ENCODE data around the gene OR6J1. TPM values are rescaled to one million over a fixed set of nuclear protein-coding genes. Genes with fewer than 3 reads are reported as not detected.

Gene OR6J1
- total RNA-seq, 3 donors from 2014 or later, result not detected

DNA sequence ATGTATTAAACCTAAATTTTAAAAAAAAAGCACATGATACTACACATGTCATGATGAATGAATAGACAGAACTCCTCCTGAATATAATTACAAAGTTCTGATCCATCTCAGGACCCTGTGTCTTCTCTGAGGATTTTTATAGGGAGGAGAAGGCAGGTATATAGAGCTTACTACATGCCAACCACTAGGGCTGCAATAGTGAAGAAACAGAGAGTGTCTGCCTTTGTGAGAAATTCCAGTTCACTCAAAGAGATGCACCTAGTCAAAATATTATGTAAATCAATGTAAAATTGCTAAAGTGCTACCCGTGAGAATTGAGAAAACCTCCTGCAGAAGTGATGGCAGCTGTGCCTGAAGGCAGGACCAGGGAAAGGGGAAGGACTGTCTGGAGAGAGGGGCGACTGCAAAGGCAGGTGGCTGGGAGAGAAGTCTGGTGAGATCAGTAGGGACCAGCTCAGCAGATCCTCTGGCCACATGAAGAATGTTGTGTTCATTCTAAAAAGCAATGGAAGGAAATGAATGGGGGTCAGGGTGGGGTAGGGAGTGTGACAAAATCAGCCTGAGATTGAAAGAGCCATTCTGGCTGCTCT lies 31.0 kb downstream of the OR6J1 start:
- H3K9me3 ChIP-seq, result no peaks in the 10 kb centered on the region
- peak overlapping the region in 1 of 2 donors; percentile 36 for H3K27ac ChIP-seq
- DNase-seq (ENCODE audit: low spot score in 2 of 2), result no peak
- intact Hi-C loops (cut with DNase I; ENCODE audit: low total_unique reads), result no loop called here
- no peaks in the 10 kb centered on the region for H3K27me3 ChIP-seq
- H3K4me3 ChIP-seq, result no peak overlapping the region
- H3K36me3 ChIP-seq, result peaks cover 6% of the 10 kb centered on the region
- H3K4me1 ChIP-seq, result no peaks in the 10 kb centered on the region
- TF ChIP-seq, protein P1, sequence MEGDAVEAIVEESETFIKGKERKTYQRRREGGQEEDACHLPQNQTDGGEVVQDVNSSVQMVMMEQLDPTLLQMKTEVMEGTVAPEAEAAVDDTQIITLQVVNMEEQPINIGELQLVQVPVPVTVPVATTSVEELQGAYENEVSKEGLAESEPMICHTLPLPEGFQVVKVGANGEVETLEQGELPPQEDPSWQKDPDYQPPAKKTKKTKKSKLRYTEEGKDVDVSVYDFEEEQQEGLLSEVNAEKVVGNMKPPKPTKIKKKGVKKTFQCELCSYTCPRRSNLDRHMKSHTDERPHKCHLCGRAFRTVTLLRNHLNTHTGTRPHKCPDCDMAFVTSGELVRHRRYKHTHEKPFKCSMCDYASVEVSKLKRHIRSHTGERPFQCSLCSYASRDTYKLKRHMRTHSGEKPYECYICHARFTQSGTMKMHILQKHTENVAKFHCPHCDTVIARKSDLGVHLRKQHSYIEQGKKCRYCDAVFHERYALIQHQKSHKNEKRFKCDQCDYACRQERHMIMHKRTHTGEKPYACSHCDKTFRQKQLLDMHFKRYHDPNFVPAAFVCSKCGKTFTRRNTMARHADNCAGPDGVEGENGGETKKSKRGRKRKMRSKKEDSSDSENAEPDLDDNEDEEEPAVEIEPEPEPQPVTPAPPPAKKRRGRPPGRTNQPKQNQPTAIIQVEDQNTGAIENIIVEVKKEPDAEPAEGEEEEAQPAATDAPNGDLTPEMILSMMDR (IDR thresholded peaks at IDR 0.05), result no peak
- no peak for TF ChIP-seq POLR2AphosphoS5 (IDR thresholded peaks at IDR 0.05)
- TF ChIP-seq POLR2A (IDR thresholded peaks at IDR 0.05), result no peak

DNA sequence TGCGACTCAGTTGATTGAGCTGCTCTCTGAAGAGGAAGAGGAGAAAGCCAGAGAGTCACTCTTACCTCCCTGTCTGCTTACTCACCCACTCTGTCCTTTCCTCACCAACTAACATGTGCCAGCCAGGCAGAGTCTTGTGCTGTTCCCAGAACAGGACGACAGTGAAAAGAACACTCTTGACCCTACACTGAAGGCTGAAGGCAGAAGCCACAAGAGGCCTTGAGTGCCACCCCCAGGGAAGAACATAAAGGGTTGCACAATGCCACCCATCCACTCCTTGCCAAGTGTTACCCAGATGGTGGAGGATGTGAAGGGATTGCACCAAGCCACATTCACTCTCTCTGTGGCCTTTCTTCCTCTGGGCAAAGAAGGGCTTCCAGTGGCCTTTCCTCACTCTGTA lies 33.2 kb downstream of the OR6J1 start:
- H3K27me3 ChIP-seq, result no peaks in the 10 kb centered on the region
- peaks cover 7% of the 10 kb centered on the region for H3K36me3 ChIP-seq
- no peak for TF ChIP-seq POLR2A (IDR thresholded peaks at IDR 0.05)
- TF ChIP-seq, protein P1 (IDR thresholded peaks at IDR 0.05), result no peak
- no peak for TF ChIP-seq POLR2AphosphoS5 (IDR thresholded peaks at IDR 0.05)
- no peak for DNase-seq (ENCODE audit: low spot score in 2 of 2)
- H3K4me3 ChIP-seq, result no peak overlapping the region
- intact Hi-C loops (cut with DNase I; ENCODE audit: low total_unique reads), result no loop called here
- H3K27ac ChIP-seq, result no peak overlapping the region
- no peaks in the 10 kb centered on the region for H3K4me1 ChIP-seq
- no peaks in the 10 kb centered on the region for H3K9me3 ChIP-seq

DNA sequence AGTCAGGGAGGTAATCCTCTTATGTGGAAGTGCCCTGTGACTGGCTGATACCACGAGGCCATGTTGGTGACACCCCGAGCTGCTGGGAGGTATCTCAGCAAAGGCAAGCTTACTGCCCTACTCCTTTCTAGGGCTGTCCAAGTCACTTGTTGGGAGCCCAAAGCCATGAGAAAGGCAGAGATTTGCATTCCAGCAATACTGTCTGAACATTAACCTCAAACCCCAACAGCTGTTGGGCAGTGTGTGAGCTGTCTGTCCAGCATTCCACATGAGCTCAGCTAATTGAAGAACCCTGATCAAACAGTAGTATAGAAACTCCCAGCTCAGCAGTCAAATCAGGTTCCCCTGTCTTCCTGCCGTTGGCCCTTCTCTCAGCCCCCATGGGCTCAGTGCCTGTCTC lies 36.9 kb downstream of the OR6J1 start:
- TF ChIP-seq POLR2AphosphoS5 (IDR thresholded peaks at IDR 0.05), result no peak
- TF ChIP-seq POLR2A (IDR thresholded peaks at IDR 0.05), result no peak
- TF ChIP-seq, protein P1 (IDR thresholded peaks at IDR 0.05), result no peak
- Histone ChIP-seq H3K27ac (no peak overlapping the region), H3K9me3 (no peaks in the 10 kb centered on the region), H3K4me3 (no peak overlapping the region), H3K27me3 (no peaks in the 10 kb centered on the region), H3K36me3 (peaks cover 20% of the 10 kb centered on the region), H3K4me1 (no peaks in the 10 kb centered on the region)
- intact Hi-C loops (cut with DNase I; ENCODE audit: low total_unique reads), result no loop called here
- DNase-seq (ENCODE audit: low spot score in 2 of 2), result no peak

DNA sequence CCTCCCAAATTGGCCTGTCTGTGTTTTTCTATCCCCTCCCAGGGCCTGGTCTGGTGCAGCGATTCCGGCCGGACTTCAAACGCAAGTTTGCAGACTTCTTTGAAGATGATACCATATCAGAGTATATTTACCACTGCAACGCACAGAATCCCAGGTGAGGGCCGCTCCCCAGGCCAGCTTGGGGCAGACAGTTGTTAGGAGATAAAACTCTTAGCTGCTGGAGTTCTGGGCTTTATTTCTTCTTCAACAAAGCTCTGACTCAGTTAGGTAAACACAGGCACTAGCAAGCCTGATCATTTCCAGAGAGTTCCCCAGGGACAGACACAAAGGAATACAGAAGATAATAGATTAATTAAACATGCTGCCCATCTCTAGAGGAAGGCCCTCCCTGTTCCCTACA lies 37.8 kb downstream of the OR6J1 start:
- no peak overlapping the region for H3K4me3 ChIP-seq
- no peak overlapping the region for H3K27ac ChIP-seq
- TF ChIP-seq POLR2AphosphoS5 (IDR thresholded peaks at IDR 0.05) (no peak), POLR2A (IDR thresholded peaks at IDR 0.05) (no peak)
- DNase-seq (ENCODE audit: low spot score in 2 of 2), result no peak
- intact Hi-C loops (cut with DNase I; ENCODE audit: low total_unique reads), result no loop called here
- no peaks in the 10 kb centered on the region for H3K27me3 ChIP-seq
- H3K9me3 ChIP-seq, result no peaks in the 10 kb centered on the region
- H3K4me1 ChIP-seq, result no peaks in the 10 kb centered on the region
- peaks cover 20% of the 10 kb centered on the region for H3K36me3 ChIP-seq

DNA sequence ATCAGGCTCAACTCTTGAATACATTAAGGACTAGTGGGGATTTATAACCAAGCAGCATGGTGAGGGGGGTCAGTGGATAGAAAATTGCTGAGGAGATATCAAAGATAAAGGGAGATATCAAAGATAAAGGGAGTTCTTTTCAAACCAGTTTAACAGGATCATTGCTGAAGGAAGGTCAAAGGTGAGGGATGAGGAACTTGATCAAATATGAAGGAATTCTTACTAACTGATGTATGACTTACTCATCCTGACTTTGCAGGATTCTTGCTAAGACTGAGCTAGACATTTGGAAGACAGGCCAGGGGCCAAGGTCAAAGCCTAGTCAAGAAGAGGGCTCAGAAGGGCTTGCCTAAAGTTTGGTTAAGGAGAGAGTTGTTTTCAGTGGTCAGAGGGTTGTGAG lies 41.3 kb downstream of the OR6J1 start:
- H3K27ac ChIP-seq, result no peak overlapping the region
- no peaks in the 10 kb centered on the region for H3K9me3 ChIP-seq
- intact Hi-C loops (cut with DNase I; ENCODE audit: low total_unique reads), result no loop called here
- no peak for DNase-seq (ENCODE audit: low spot score in 2 of 2)
- H3K36me3 ChIP-seq, result peaks cover 14% of the 10 kb centered on the region
- H3K27me3 ChIP-seq, result no peaks in the 10 kb centered on the region
- no peak overlapping the region for H3K4me3 ChIP-seq
- H3K4me1 ChIP-seq, result peaks cover 0 to 13% of the 10 kb centered on the region in 2 donors
- TF ChIP-seq, protein P1 (IDR thresholded peaks at IDR 0.05), result no peak
- no peak for TF ChIP-seq POLR2AphosphoS5 (IDR thresholded peaks at IDR 0.05)
- TF ChIP-seq POLR2A (IDR thresholded peaks at IDR 0.05), result no peak
